Astrocyte (in vitro differentiated cells and primary cell): ENCODE data around the gene EFCAB13. TPM values are rescaled to one million over a fixed set of nuclear protein-coding genes. Genes with fewer than 3 reads are reported as not detected.

Experiments used
- DNase-seq: peaks from one replicate; pipeline ENCODE4 v3.0.0-alpha.2; 2010; ENCODE audit warnings: low read depth
- FAIRE-seq: peaks from 2 replicates; lab custom pipeline; 2011; peaks lifted over from hg19 to GRCh38; lab: Jason Lieb, UNC
- H2AFZ ChIP-seq: 2 replicates; pipeline ENCODE4 v1.6.0; 2012; ENCODE audit warnings: low read depth, low read length, inconsistent platforms
- H3K27ac ChIP-seq: 2 replicates; pipeline ENCODE4 v1.5.1; 2011; ENCODE audit warnings: low read depth, low read length, inconsistent platforms
- H3K27me3 ChIP-seq: 2 replicates; pipeline ENCODE4 v1.6.0; 2011; ENCODE audit warnings: low read length, inconsistent platforms; ENCODE audit not compliant: insufficient read depth
- H3K36me3 ChIP-seq: 2 replicates; pipeline ENCODE4 v1.5.1; 2011; ENCODE audit warnings: low read length, inconsistent platforms; ENCODE audit not compliant: insufficient read depth
- H3K4me1 ChIP-seq: 2 replicates; pipeline ENCODE4 v1.5.1; 2011; ENCODE audit warnings: low read length, inconsistent platforms; ENCODE audit not compliant: insufficient read depth
- H3K4me2 ChIP-seq: 2 replicates; pipeline ENCODE4 v1.6.0; 2012; ENCODE audit warnings: low read length, inconsistent platforms
- H3K4me3 ChIP-seq: 2 replicates; pipeline ENCODE4 v1.5.1; 2011; ENCODE audit warnings: low read depth, mild to moderate bottlenecking, low read length, inconsistent platforms; ENCODE audit not compliant: insufficient read depth
- H3K79me2 ChIP-seq: 2 replicates; pipeline ENCODE4 v1.6.0; 2012; ENCODE audit warnings: mild to moderate bottlenecking, low read length, inconsistent platforms; ENCODE audit not compliant: insufficient read depth
- H3K9ac ChIP-seq: 2 replicates; pipeline ENCODE4 v1.6.0; 2012; ENCODE audit warnings: mild to moderate bottlenecking, low read length, inconsistent platforms
- H3K9me3 ChIP-seq: 2 replicates; pipeline ENCODE4 v1.5.1; 2012; ENCODE audit warnings: low read depth, mild to moderate bottlenecking, low read length, inconsistent platforms; ENCODE audit not compliant: insufficient read depth
- H4K20me1 ChIP-seq: 2 replicates; pipeline ENCODE4 v1.6.0; 2012; ENCODE audit warnings: low read length, inconsistent platforms; ENCODE audit not compliant: insufficient read depth
- H3K27ac Mint-ChIP-seq: one replicate; pipeline ENCODE4 v1.8.0; 2021; ENCODE audit warnings: mild to moderate bottlenecking, mixed read lengths; ENCODE audit not compliant: unreplicated experiment
- H3K27me3 Mint-ChIP-seq: one replicate; pipeline ENCODE4 v1.8.0; 2021; ENCODE audit warnings: low read depth, mixed read lengths; ENCODE audit not compliant: unreplicated experiment
- H3K36me3 Mint-ChIP-seq: one replicate; pipeline ENCODE4 v1.8.0; 2021; ENCODE audit warnings: low read depth, mixed read lengths; ENCODE audit not compliant: unreplicated experiment
- H3K4me1 Mint-ChIP-seq: one replicate; pipeline ENCODE4 v1.8.0; 2021; ENCODE audit warnings: low read depth, mixed read lengths; ENCODE audit not compliant: unreplicated experiment
- H3K4me3 Mint-ChIP-seq: one replicate; pipeline ENCODE4 v1.8.0; 2021; ENCODE audit warnings: mild to moderate bottlenecking, moderate library complexity, mixed read lengths; ENCODE audit not compliant: unreplicated experiment
- H3K9me3 Mint-ChIP-seq: one replicate; pipeline ENCODE4 v1.8.0; 2021; ENCODE audit warnings: mild to moderate bottlenecking, mixed read lengths; ENCODE audit not compliant: unreplicated experiment
- CTCF ChIP-seq: IDR thresholded peaks from 2 replicates; pipeline ENCODE4 v1.5.1; 2011; ENCODE audit warnings: low read depth, mild to moderate bottlenecking, inconsistent platforms, low read length, moderate library complexity; ENCODE audit not compliant: insufficient read depth
- EZH2 ChIP-seq: IDR thresholded peaks from 2 replicates; pipeline ENCODE4 v1.6.1; 2012; ENCODE audit warnings: mild to moderate bottlenecking, low read length, inconsistent platforms; ENCODE audit not compliant: insufficient read depth
- total RNA-seq: library from RNA; stranded (reverse); gene quantifications from 2 replicates; pipeline ENCODE4 v1.2.1, GENCODE V29; 2021

The EFCAB13 gene
- total RNA-seq, 1 donor from 2014 or later = 0.66 TPM

- no peak for FAIRE-seq
- no peak overlapping the region for H3K27ac ChIP-seq
- H3K27me3 ChIP-seq = no peaks in the 10 kb centered on the region
- H3K36me3 ChIP-seq = no peaks in the 10 kb centered on the region
- TF ChIP-seq CTCF = no peak
- TF ChIP-seq EZH2 = no peak
- no peak overlapping the region for H3K4me2 ChIP-seq
- no peak overlapping the region for H2AFZ ChIP-seq
- peaks cover 1% of the 10 kb centered on the region for H3K27me3 Mint-ChIP-seq
- H3K4me3 Mint-ChIP-seq = no peak overlapping the region
- no peak for DNase-seq
- H4K20me1 ChIP-seq = no peaks in the 10 kb centered on the region
- H3K36me3 Mint-ChIP-seq = peaks cover 6% of the 10 kb centered on the region
- peaks cover 1% of the 10 kb centered on the region for H3K9me3 Mint-ChIP-seq
- H3K9me3 ChIP-seq = no peaks in the 10 kb centered on the region
- H3K9ac ChIP-seq = no peak overlapping the region
- H3K27ac Mint-ChIP-seq = no peak overlapping the region
- H3K4me3 ChIP-seq = no peak overlapping the region
- H3K4me1 Mint-ChIP-seq = peaks cover 4% of the 10 kb centered on the region
- H3K4me1 ChIP-seq = no peaks in the 10 kb centered on the region
- no peaks in the 10 kb centered on the region for H3K79me2 ChIP-seq
Observed at GRCh38 chr17:47332287-47332686, 8.5 kb downstream of the EFCAB13 start.

GRCh38 chr17:47335101-47335936, 11.6 kb downstream of the EFCAB13 start:
- H3K79me2 ChIP-seq = no peaks in the 10 kb centered on the region
- H3K36me3 ChIP-seq = no peaks in the 10 kb centered on the region
- H3K27me3 Mint-ChIP-seq = peaks cover 1% of the 10 kb centered on the region
- H3K4me3 Mint-ChIP-seq = no peak overlapping the region
- DNase-seq (no peak), FAIRE-seq (no peak)
- no peak for TF ChIP-seq CTCF
- no peaks in the 10 kb centered on the region for H4K20me1 ChIP-seq
- peaks cover 6% of the 10 kb centered on the region for H3K36me3 Mint-ChIP-seq
- no peak overlapping the region for H3K27ac ChIP-seq
- H3K4me2 ChIP-seq = no peak overlapping the region
- peak overlapping the region; percentile 81 for H3K27ac Mint-ChIP-seq
- no peaks in the 10 kb centered on the region for H3K4me1 ChIP-seq
- H3K9me3 Mint-ChIP-seq = peaks cover 1% of the 10 kb centered on the region
- H3K9me3 ChIP-seq = no peaks in the 10 kb centered on the region
- H3K4me1 Mint-ChIP-seq = peaks cover 4% of the 10 kb centered on the region
- H3K27me3 ChIP-seq = no peaks in the 10 kb centered on the region
- no peak overlapping the region for H3K4me3 ChIP-seq
- H2AFZ ChIP-seq = no peak overlapping the region
- H3K9ac ChIP-seq = no peak overlapping the region

GRCh38 chr17:47338026-47338425, 14.3 kb downstream of the EFCAB13 start:
- no peak overlapping the region for H2AFZ ChIP-seq
- TF ChIP-seq EZH2 = no peak
- no peak for TF ChIP-seq CTCF

More at GRCh38 chr17:47338026-47338425, 14.3 kb downstream of the EFCAB13 start:
- Histone ChIP-seq H4K20me1 (no peaks in the 10 kb centered on the region), H3K27ac (no peak overlapping the region), H3K4me3 (no peak overlapping the region), H3K9me3 (no peaks in the 10 kb centered on the region), H3K4me2 (no peak overlapping the region), H3K27me3 (no peaks in the 10 kb centered on the region), H3K79me2 (no peaks in the 10 kb centered on the region), H3K9ac (no peak overlapping the region), H3K4me1 (no peaks in the 10 kb centered on the region), H3K36me3 (no peaks in the 10 kb centered on the region)
- Mint-ChIP-seq H3K4me1 (peaks cover 4% of the 10 kb centered on the region), H3K36me3 (peaks cover 6% of the 10 kb centered on the region), H3K9me3 (peaks cover 4% of the 10 kb centered on the region), H3K27ac (no peak overlapping the region), H3K4me3 (no peak overlapping the region), H3K27me3 (peaks cover 1% of the 10 kb centered on the region)
- FAIRE-seq (no peak), DNase-seq (no peak)
